GM23338 (cell line): ENCODE results near the gene NAALADL2. TPM values are rescaled to one million over a fixed set of nuclear protein-coding genes. Genes with fewer than 3 reads are reported as not detected.

Experiments used
- ATAC-seq: fragments of 200-7000 bp; cut with Tn5 transposase; 3 replicates; pipeline ENCODE4 v1.9.1; 2020
- DNase-seq: peaks from one replicate; pipeline ENCODE4 v3.0.0-alpha.2; 2015; ENCODE audit warnings: low spot score
- H2AFZ ChIP-seq: fragments of 200-600 bp; sonication (generic); 2 replicates; pipeline ENCODE4 v1.8.0; 2016; ENCODE audit warnings: antibody characterized with exemption, mild to moderate bottlenecking, moderate library complexity
- H3F3A ChIP-seq: fragments of 200-600 bp; sonication (generic); replicated peaks from 2 replicates; pipeline ENCODE4 v1.8.0; 2017; ENCODE audit warnings: antibody characterized with exemption, mixed run types, low read depth
- H3K27ac ChIP-seq: fragments of 200-600 bp; sonication (generic); 2 replicates; pipeline ENCODE4 v1.6.1; 2016; ENCODE audit warnings: low read depth
- H3K27me3 ChIP-seq: fragments of 200-600 bp; sonication (generic); 2 replicates; pipeline ENCODE4 v1.8.0; 2016; ENCODE audit warnings: mild to moderate bottlenecking, mixed run types, moderate library complexity; ENCODE audit not compliant: insufficient read depth
- H3K36me3 ChIP-seq: fragments of 200-600 bp; sonication (generic); 2 replicates; pipeline ENCODE4 v1.8.0; 2016; ENCODE audit warnings: mild to moderate bottlenecking; ENCODE audit not compliant: insufficient read depth
- H3K4me1 ChIP-seq: fragments of 200-600 bp; sonication (generic); 2 replicates; pipeline ENCODE4 v1.8.0; 2016; ENCODE audit warnings: mild to moderate bottlenecking, moderate library complexity; ENCODE audit not compliant: insufficient read depth
- H3K4me2 ChIP-seq: fragments of 200-600 bp; sonication (generic); 2 replicates; pipeline ENCODE4 v1.7.1; 2017; ENCODE audit warnings: mixed run types
- H3K4me3 ChIP-seq: fragments of 200-600 bp; sonication (generic); 2 replicates; pipeline ENCODE4 v1.6.1; 2016; ENCODE audit warnings: mixed run types
- H3K79me2 ChIP-seq: fragments of 200-600 bp; sonication (generic); replicated peaks from 2 replicates; pipeline ENCODE4 v1.8.0; 2017; ENCODE audit warnings: mild to moderate bottlenecking; ENCODE audit not compliant: insufficient read depth
- H3K9me2 ChIP-seq: fragments of 200-600 bp; sonication (generic); 2 replicates; pipeline ENCODE4 v1.8.0; 2017; ENCODE audit not compliant: insufficient read depth
- H4K20me1 ChIP-seq: fragments of 200-600 bp; sonication (generic); replicated peaks from 2 replicates; pipeline ENCODE4 v1.8.0; 2017; ENCODE audit warnings: mild to moderate bottlenecking; ENCODE audit not compliant: insufficient read depth
- H3K27ac Mint-ChIP-seq: 2 replicates; pipeline ENCODE4 v1.8.0; 2020; ENCODE audit warnings: inconsistent platforms, mild to moderate bottlenecking, moderate library complexity, mixed read lengths
- H3K27me3 Mint-ChIP-seq: 3 replicates; pipeline ENCODE4 v1.8.0; 2022; ENCODE audit warnings: low read depth, mild to moderate bottlenecking, moderate library complexity, mixed read lengths, inconsistent platforms; ENCODE audit not compliant: insufficient read depth, poor library complexity
- H3K36me3 Mint-ChIP-seq: 3 replicates; pipeline ENCODE4 v1.8.0; 2021; ENCODE audit warnings: low read depth, mild to moderate bottlenecking, inconsistent platforms, moderate library complexity, mixed read lengths
- H3K4me1 Mint-ChIP-seq: 3 replicates; pipeline ENCODE4 v1.8.0; 2020; ENCODE audit warnings: mild to moderate bottlenecking, inconsistent platforms, mixed read lengths
- H3K4me3 Mint-ChIP-seq: 3 replicates; pipeline ENCODE4 v1.8.0; 2021; ENCODE audit warnings: moderate library complexity, mild to moderate bottlenecking, inconsistent platforms, mixed read lengths
- H3K9me3 Mint-ChIP-seq: 3 replicates; pipeline ENCODE4 v1.8.0; 2020; ENCODE audit warnings: moderate library complexity, mild to moderate bottlenecking, inconsistent platforms, mixed read lengths
- CREB1 ChIP-seq: fragments of 250-450 bp; sonication (Bioruptor Pico); IDR thresholded peaks from 2 replicates; pipeline ENCODE4 v1.5.0; 2020; ENCODE audit warnings: low read depth, mild to moderate bottlenecking, moderate library complexity
- CTCF ChIP-seq, 2 experiments: fragments of 200-600 bp in 1 of 2; sonication (generic) in 1 of 2; conservative IDR thresholded peaks; 2 replicates each; pipeline versions ENCODE4 v1.5.1 to v1.6.1; 2016 to 2017; ENCODE audit warnings: antibody characterized with exemption in 2 of 2, low read depth in 2 of 2, mild to moderate bottlenecking in 2 of 2, moderate library complexity in 1 of 2
- ETS1 ChIP-seq: IDR thresholded peaks from 2 replicates; pipeline ENCODE4 v1.6.1; 2016; ENCODE audit warnings: antibody characterized with exemption
- EZH2 ChIP-seq: fragments of 200-600 bp; sonication (generic); IDR thresholded peaks from one replicate; pipeline ENCODE4 v1.8.0; 2017; ENCODE audit warnings: antibody characterized with exemption, mild to moderate bottlenecking, low read depth; ENCODE audit not compliant: unreplicated experiment
- EZH2phosphoT487 ChIP-seq: fragments of 200-600 bp; sonication (generic); IDR thresholded peaks from one replicate; pipeline ENCODE4 v1.8.1; 2018; ENCODE audit warnings: antibody characterized with exemption; ENCODE audit not compliant: unreplicated experiment
- JUNB ChIP-seq: IDR thresholded peaks from one replicate; pipeline ENCODE4 v1.6.1; 2016; ENCODE audit warnings: antibody characterized with exemption; ENCODE audit not compliant: unreplicated experiment
- NANOG ChIP-seq: IDR thresholded peaks from 2 replicates; pipeline ENCODE4 v1.6.1; 2016; ENCODE audit warnings: antibody characterized with exemption, borderline replicate concordance
- POLR2AphosphoS5 ChIP-seq: IDR thresholded peaks from 2 replicates; pipeline ENCODE4 v1.6.1; 2016; ENCODE audit warnings: antibody characterized with exemption, low read depth
- REST ChIP-seq: IDR thresholded peaks from one replicate; pipeline ENCODE4 v1.6.1; 2018; ENCODE audit warnings: antibody characterized with exemption; ENCODE audit not compliant: unreplicated experiment
- STAT1 ChIP-seq: IDR thresholded peaks from one replicate; pipeline ENCODE4 v1.6.1; 2016; ENCODE audit warnings: antibody characterized with exemption; ENCODE audit not compliant: unreplicated experiment
- ZNF114 ChIP-seq: fragments of 250-450 bp; sonication (Bioruptor Pico); IDR thresholded peaks from 2 replicates; pipeline ENCODE4 v1.5.0; 2020; ENCODE audit warnings: mild to moderate bottlenecking, moderate library complexity
- ZNF331 ChIP-seq: fragments of 250-450 bp; sonication (Bioruptor Pico); IDR thresholded peaks from 2 replicates; pipeline ENCODE4 v1.5.0; 2020; ENCODE audit warnings: low read depth, mild to moderate bottlenecking, moderate library complexity
- ZNF462 ChIP-seq: fragments of 250-450 bp; sonication (Bioruptor Pico); IDR thresholded peaks from 2 replicates; pipeline ENCODE4 v1.5.0; 2020; ENCODE audit warnings: mild to moderate bottlenecking, moderate library complexity
- polyA plus RNA-seq: library from polyadenylated mRNA; unstranded; fragments of >200 nt; fragmentation: Nextera tagmentation; extraction: Ambion mirVana; gene quantifications from 2 replicates; pipeline ENCODE4 v1.2.1, GENCODE V29; 2016
- total RNA-seq: library from RNA; depleted of rRNA; stranded (reverse); fragments of >200 nt; shearing (Covaris generic); gene quantifications from 2 replicates; pipeline ENCODE4 v1.2.3, GENCODE V29; 2014

The NAALADL2 gene
- total and polyA plus RNA-seq, 2 experiments from 2014 or later = 1.6 to 2.6 TPM

GRCh38 chr3:174907628-174908407, 48.7 kb downstream of the NAALADL2 start:
- H3K9me3 Mint-ChIP-seq = no peaks in the 10 kb centered on the region
- no peak for TF ChIP-seq NANOG
- no peak for TF ChIP-seq CREB1
- TF ChIP-seq JUNB = no peak
- no peak for TF ChIP-seq ETS1
- TF ChIP-seq CTCF (conservative IDR thresholded peaks at IDR 0.05; ENCODE audit: low read depth in 2 of 2) = no peak
- no peak for TF ChIP-seq EZH2phosphoT487
- TF ChIP-seq ZNF114 (CRISPR knock-in tag) = no peak
- no peak for TF ChIP-seq STAT1
- no peak for TF ChIP-seq EZH2
- no peak for TF ChIP-seq REST
- TF ChIP-seq ZNF462 (CRISPR knock-in tag) = no peak
- TF ChIP-seq ZNF331 (CRISPR knock-in tag) = no peak
- TF ChIP-seq POLR2AphosphoS5 = no peak
- no peaks in the 10 kb centered on the region for H3K27me3 Mint-ChIP-seq
- no peak overlapping the region for H2AFZ ChIP-seq
- H3K4me1 Mint-ChIP-seq = no peaks in the 10 kb centered on the region
- H3F3A ChIP-seq = no peaks in the 10 kb centered on the region
- H3K27me3 ChIP-seq = no peaks in the 10 kb centered on the region
- DNase-seq (no peak), ATAC-seq (no peak)
- H3K36me3 Mint-ChIP-seq = no peaks in the 10 kb centered on the region
- H3K27ac ChIP-seq = no peak overlapping the region
- no peak overlapping the region for H3K4me2 ChIP-seq
- no peak overlapping the region for H3K4me3 Mint-ChIP-seq
- H3K9me2 ChIP-seq = no peaks in the 10 kb centered on the region
- no peak overlapping the region for H3K4me3 ChIP-seq
- H4K20me1 ChIP-seq = no peaks in the 10 kb centered on the region
- no peaks in the 10 kb centered on the region for H3K36me3 ChIP-seq
- H3K4me1 ChIP-seq = no peaks in the 10 kb centered on the region
- H3K79me2 ChIP-seq = no peaks in the 10 kb centered on the region
- H3K27ac Mint-ChIP-seq = no peak overlapping the region
